Subcutaneous abdominal adipose tissue (tissue), 5 donors: ENCODE results near the gene B4GALT6.

Experiments used
- H3K27ac ChIP-seq: one replicate; pipeline ENCODE4 v1.7.0; 2013; ENCODE audit warnings: low read depth, mild to moderate bottlenecking, inconsistent platforms, low read length, moderate library complexity
- H3K27me3 ChIP-seq, 5 donors: one replicate each; pipeline ENCODE4 v1.7.0; 2013; ENCODE audit warnings: low read length in 5 of 5, inconsistent platforms in 1 of 5; ENCODE audit not compliant: control insufficient read depth in 5 of 5, insufficient read depth in 4 of 5
- H3K36me3 ChIP-seq, 5 donors: one replicate each; pipeline ENCODE4 v1.7.0; 2013; ENCODE audit warnings: low read length in 5 of 5; ENCODE audit not compliant: control insufficient read depth in 5 of 5, insufficient read depth in 5 of 5
- H3K4me1 ChIP-seq, 5 donors: one replicate each; pipeline ENCODE4 v1.7.0; 2013; ENCODE audit warnings: low read length in 5 of 5, mild to moderate bottlenecking in 3 of 5, moderate library complexity in 1 of 5; ENCODE audit not compliant: control insufficient read depth in 5 of 5, insufficient read depth in 5 of 5
- H3K4me3 ChIP-seq, 5 donors: one replicate each; pipeline ENCODE4 v1.7.0; 2013; ENCODE audit warnings: low read length in 5 of 5, low read depth in 1 of 5
- H3K9ac ChIP-seq, 5 donors: one replicate each; pipeline ENCODE4 v1.7.0; 2013; ENCODE audit warnings: low read length in 5 of 5, mild to moderate bottlenecking in 4 of 5, moderate library complexity in 3 of 5
- H3K9me3 ChIP-seq, 5 donors: one replicate each; pipeline ENCODE4 v1.7.0; 2013; ENCODE audit warnings: low read length in 5 of 5; ENCODE audit not compliant: control insufficient read depth in 5 of 5
- donor health status: healthy.
- donor health status: healthy.
- donor health status: healthy.
- donor health status: healthy.
- donor health status: healthy.

The B4GALT6 gene

DNA sequence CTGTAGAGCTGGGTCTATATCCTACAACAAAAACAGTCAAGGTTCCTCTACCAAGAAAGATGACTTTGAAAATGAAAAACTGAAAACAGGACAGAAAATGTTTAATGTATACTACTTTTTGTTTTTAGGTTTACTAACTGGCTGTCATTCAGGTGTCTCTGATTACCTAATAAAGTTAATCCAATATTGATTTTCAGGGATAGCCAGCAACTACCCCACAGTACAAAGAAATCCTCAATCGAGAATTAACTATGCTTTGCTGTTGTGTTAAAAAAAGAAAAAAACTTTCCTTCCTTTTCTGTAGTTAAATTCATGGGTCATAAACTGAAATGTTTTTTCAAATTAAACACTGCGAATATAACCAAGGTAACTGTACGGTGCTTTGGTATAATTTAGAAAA, 46.9 kb downstream of the B4GALT6 start:
- Histone ChIP-seq H3K27ac (no peak overlapping the region), H3K9ac (no peak overlapping the region), H3K9me3 (peaks cover 0 to 2% (median 0%) of the 10 kb centered on the region in 5 donors), H3K4me3 (no peak overlapping the region), H3K36me3 (peaks cover 0 to 4% (median 0%) of the 10 kb centered on the region in 5 donors), H3K4me1 (no peaks in the 10 kb centered on the region), H3K27me3 (no peaks in the 10 kb centered on the region)

- no peak overlapping the region for H3K4me3 ChIP-seq
- peaks cover 0 to 2% (median 0%) of the 10 kb centered on the region in 5 donors for H3K9me3 ChIP-seq
- H3K4me1 ChIP-seq: no peaks in the 10 kb centered on the region
- H3K9ac ChIP-seq: no peak overlapping the region
- H3K27ac ChIP-seq: no peak overlapping the region
- peaks cover 0 to 4% (median 0%) of the 10 kb centered on the region in 5 donors for H3K36me3 ChIP-seq
- no peaks in the 10 kb centered on the region for H3K27me3 ChIP-seq
These were observed 48.0 kb downstream of the B4GALT6 start for GRCh38 chr18:31636387-31636786.

DNA sequence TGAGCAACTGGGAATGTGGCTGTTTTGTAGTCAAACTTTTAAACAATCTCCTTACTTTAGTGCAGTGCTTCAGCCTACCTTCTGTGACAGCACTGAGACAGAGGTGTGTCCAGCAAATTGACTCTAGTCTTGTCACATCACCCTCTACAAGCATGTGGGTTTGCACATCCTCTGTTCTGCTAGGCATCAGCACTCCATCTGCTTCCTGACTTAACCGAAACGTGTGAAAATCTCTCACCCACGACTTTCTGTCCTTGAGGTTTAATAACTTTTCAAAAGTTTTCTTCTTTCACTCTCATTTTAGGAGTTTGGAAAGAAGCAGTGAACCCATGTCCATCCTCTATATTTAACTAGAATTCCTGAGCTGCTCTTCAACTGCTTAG, 50.1 kb downstream of the B4GALT6 start:
- H3K27ac ChIP-seq: no peak overlapping the region
- H3K9ac ChIP-seq: no peak overlapping the region
- peaks cover 0 to 6% (median 3%) of the 10 kb centered on the region in 5 donors for H3K36me3 ChIP-seq
- no peaks in the 10 kb centered on the region for H3K4me1 ChIP-seq
- no peak overlapping the region for H3K4me3 ChIP-seq
- no peaks in the 10 kb centered on the region for H3K27me3 ChIP-seq
- H3K9me3 ChIP-seq: peaks cover 0 to 2% (median 0%) of the 10 kb centered on the region in 5 donors

- no peak overlapping the region for H3K9ac ChIP-seq
- H3K27me3 ChIP-seq: no peaks in the 10 kb centered on the region
- H3K27ac ChIP-seq: no peak overlapping the region
- H3K4me1 ChIP-seq: no peaks in the 10 kb centered on the region
- H3K4me3 ChIP-seq: no peak overlapping the region
- H3K36me3 ChIP-seq: peaks cover 0 to 6% (median 3%) of the 10 kb centered on the region in 5 donors
- H3K9me3 ChIP-seq: peaks cover 0 to 2% (median 0%) of the 10 kb centered on the region in 5 donors
These were observed 50.7 kb downstream of the B4GALT6 start for GRCh38 chr18:31633392-31634330.

DNA sequence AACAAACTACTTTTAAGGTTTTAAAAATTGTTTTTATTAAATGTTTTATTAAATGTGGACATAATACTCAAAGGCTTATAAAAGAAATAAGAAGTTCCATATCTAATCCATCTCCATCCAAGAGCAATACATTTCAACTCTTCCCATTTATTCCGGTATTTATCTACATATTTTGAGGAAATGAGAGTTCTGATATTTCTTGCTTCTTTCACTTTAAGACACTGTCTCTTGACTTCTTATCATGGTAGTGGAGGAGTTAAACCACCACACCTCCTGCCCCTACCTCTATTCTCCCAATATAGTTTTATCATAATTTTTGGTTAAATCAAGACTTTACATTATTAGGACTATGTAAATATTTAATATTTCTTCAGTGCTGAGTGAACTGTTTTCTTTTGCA, 52.0 kb downstream of the B4GALT6 start:
- Histone ChIP-seq H3K36me3 (peaks cover 0 to 9% (median 3%) of the 10 kb centered on the region in 5 donors), H3K9ac (no peak overlapping the region), H3K9me3 (peaks cover 0 to 2% (median 0%) of the 10 kb centered on the region in 5 donors), H3K4me1 (no peaks in the 10 kb centered on the region), H3K27ac (no peak overlapping the region), H3K4me3 (no peak overlapping the region), H3K27me3 (no peaks in the 10 kb centered on the region)

GRCh38 chr18:31631526-31631925, 52.9 kb downstream of the B4GALT6 start:
- Histone ChIP-seq H3K9me3 (peaks cover 0 to 2% (median 0%) of the 10 kb centered on the region in 5 donors), H3K27ac (no peak overlapping the region), H3K4me1 (no peaks in the 10 kb centered on the region), H3K4me3 (no peak overlapping the region), H3K9ac (no peak overlapping the region), H3K27me3 (no peaks in the 10 kb centered on the region), H3K36me3 (peaks cover 0 to 9% (median 3%) of the 10 kb centered on the region in 5 donors)

GRCh38 chr18:31630549-31630948, 53.8 kb downstream of the B4GALT6 start:
- Histone ChIP-seq H3K9me3 (no peaks in the 10 kb centered on the region), H3K9ac (no peak overlapping the region), H3K4me3 (no peak overlapping the region), H3K36me3 (peaks cover 0 to 9% (median 0%) of the 10 kb centered on the region in 5 donors), H3K4me1 (no peaks in the 10 kb centered on the region), H3K27me3 (no peaks in the 10 kb centered on the region), H3K27ac (no peak overlapping the region)

DNA sequence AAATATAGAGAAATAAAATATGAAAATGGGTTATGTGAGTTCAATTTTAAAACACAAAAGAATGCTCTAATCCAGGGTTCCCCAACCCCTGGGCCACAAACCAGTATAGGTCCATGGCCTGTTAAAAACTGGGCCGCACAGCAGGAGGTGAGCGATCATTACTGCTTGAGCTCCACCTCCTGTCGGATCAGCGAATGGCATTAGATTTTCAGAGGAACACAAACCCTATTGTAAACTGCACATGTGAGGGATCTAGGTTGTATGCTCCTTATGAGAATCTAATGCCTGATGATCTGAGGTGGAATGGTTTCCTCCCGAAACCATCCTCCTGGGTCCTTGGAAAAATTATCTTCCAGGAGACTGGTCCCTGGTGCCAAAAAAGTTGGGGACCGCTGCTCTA, 58.0 kb downstream of the B4GALT6 start:
- Histone ChIP-seq H3K9ac (no peak overlapping the region), H3K9me3 (no peaks in the 10 kb centered on the region), H3K27me3 (no peaks in the 10 kb centered on the region), H3K4me1 (no peaks in the 10 kb centered on the region), H3K36me3 (peaks cover 0 to 12% (median 3%) of the 10 kb centered on the region in 5 donors), H3K27ac (no peak overlapping the region), H3K4me3 (no peak overlapping the region)

GRCh38 chr18:31624892-31625640, 59.3 kb downstream of the B4GALT6 start:
- no peaks in the 10 kb centered on the region for H3K4me1 ChIP-seq
- H3K9me3 ChIP-seq: no peaks in the 10 kb centered on the region
- no peaks in the 10 kb centered on the region for H3K27me3 ChIP-seq
- no peak overlapping the region for H3K9ac ChIP-seq
- H3K27ac ChIP-seq: no peak overlapping the region
- peaks cover 0 to 6% (median 0%) of the 10 kb centered on the region in 5 donors for H3K36me3 ChIP-seq
- no peak overlapping the region for H3K4me3 ChIP-seq

DNA sequence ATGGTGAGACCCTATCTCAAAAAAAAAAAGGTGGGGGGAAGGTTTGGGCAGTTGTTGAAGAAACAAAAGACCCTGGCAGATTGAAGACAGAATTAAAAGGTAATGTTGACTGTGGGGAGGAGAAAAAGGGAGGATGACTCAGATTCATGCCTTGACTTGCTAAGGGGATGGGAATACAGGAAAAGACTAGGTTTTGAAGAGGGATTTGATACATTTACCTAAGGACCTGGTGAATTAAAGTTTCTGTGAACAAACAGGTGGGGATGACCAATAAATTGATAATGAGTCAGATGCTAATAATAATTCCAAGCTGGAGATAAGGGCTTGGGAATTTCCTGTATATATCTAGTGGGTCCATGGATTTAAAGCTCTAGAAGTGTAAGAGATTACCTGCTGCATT, 65.1 kb downstream of the B4GALT6 start:
- Histone ChIP-seq H3K9me3 (no peaks in the 10 kb centered on the region), H3K4me1 (no peaks in the 10 kb centered on the region), H3K9ac (no peak overlapping the region), H3K27me3 (no peaks in the 10 kb centered on the region), H3K27ac (no peak overlapping the region), H3K4me3 (no peak overlapping the region), H3K36me3 (no peaks in the 10 kb centered on the region)
